Activated T-helper 1 cell treated with anti-CD3 and anti-CD28 coated beads, Interleukin-12 subunit alpha, Interleukin-12 subunit beta, Interleukin-2, Interleukin-4 antibody, amounts not matched to agents 30 ng/mL and 10 ng/mL and 1 ng/mL, durations not matched to agents 14 hours and 24 hours and 36 hours (primary cell): ENCODE results near the gene CHCHD10. TPM values are rescaled to one million over a fixed set of nuclear protein-coding genes. Genes with fewer than 3 reads are reported as not detected.

Source experiments
- DNase-seq: peaks from one replicate; pipeline ENCODE4 v3.0.0; 2021; ENCODE audit warnings: low spot score
- H3K27ac Mint-ChIP-seq: one replicate; pipeline ENCODE4 v1.8.0; 2021; ENCODE audit warnings: mild to moderate bottlenecking, mixed read lengths
- H3K27me3 Mint-ChIP-seq: one replicate; pipeline ENCODE4 v1.8.0; 2022; ENCODE audit warnings: mild to moderate bottlenecking, moderate library complexity, mixed read lengths; ENCODE audit not compliant: insufficient read depth
- H3K36me3 Mint-ChIP-seq: one replicate; pipeline ENCODE4 v1.8.0; 2021; ENCODE audit warnings: low read depth, mixed read lengths
- H3K4me1 Mint-ChIP-seq: one replicate; pipeline ENCODE4 v1.8.0; 2021; ENCODE audit warnings: low read depth, mixed read lengths
- H3K4me3 Mint-ChIP-seq: one replicate; pipeline ENCODE4 v1.8.0; 2021; ENCODE audit warnings: mild to moderate bottlenecking, moderate library complexity, mixed read lengths
- H3K9me3 Mint-ChIP-seq: one replicate; pipeline ENCODE4 v1.8.0; 2021; ENCODE audit warnings: mixed read lengths
- intact Hi-C: fragments of 100-400 bp; cut with micrococcal nuclease; formaldehyde crosslinking; loops from one replicate; pipeline ENCODE4 v1.15.1; 2024
- total RNA-seq: library from RNA; stranded (reverse); gene quantifications from 2 replicates; pipeline ENCODE4 v1.2.3, GENCODE V29; 2022

Gene CHCHD10
- total RNA-seq, 1 donor from 2014 or later: 96.4 TPM

- H3K27ac Mint-ChIP-seq: no peak overlapping the region
- H3K36me3 Mint-ChIP-seq: peaks cover 2% of the 10 kb centered on the region
- peaks cover 3% of the 10 kb centered on the region for H3K27me3 Mint-ChIP-seq
- H3K4me3 Mint-ChIP-seq: no peak overlapping the region
- peaks cover 17% of the 10 kb centered on the region for H3K4me1 Mint-ChIP-seq
- no peaks in the 10 kb centered on the region for H3K9me3 Mint-ChIP-seq
- no peak for DNase-seq
- intact Hi-C loops: no loop called here
Measured at GRCh38 chr22:23759566-23759965, 8.2 kb downstream of the CHCHD10 start.

- DNase-seq: no peak
- Mint-ChIP-seq H3K9me3 (no peaks in the 10 kb centered on the region), H3K4me1 (no peaks in the 10 kb centered on the region), H3K27ac (no peak overlapping the region), H3K36me3 (no peaks in the 10 kb centered on the region), H3K27me3 (peaks cover 5% of the 10 kb centered on the region), H3K4me3 (no peak overlapping the region)
- intact Hi-C loops: no loop called here
Measured at GRCh38 chr22:23756891-23757290, 10.9 kb downstream of the CHCHD10 start.

- no peak for DNase-seq
- intact Hi-C loops: no loop called here
- H3K9me3 Mint-ChIP-seq: no peaks in the 10 kb centered on the region
- no peak overlapping the region for H3K4me3 Mint-ChIP-seq
- peaks cover 5% of the 10 kb centered on the region for H3K27me3 Mint-ChIP-seq
- H3K36me3 Mint-ChIP-seq: no peaks in the 10 kb centered on the region
- H3K4me1 Mint-ChIP-seq: peaks cover under 1% of the 10 kb centered on the region
- no peak overlapping the region for H3K27ac Mint-ChIP-seq
Measured at GRCh38 chr22:23755711-23756110, 12.1 kb downstream of the CHCHD10 start.

- no peak for DNase-seq
- no peak overlapping the region for H3K27ac Mint-ChIP-seq
- no peak overlapping the region for H3K4me3 Mint-ChIP-seq
- no peaks in the 10 kb centered on the region for H3K9me3 Mint-ChIP-seq
- H3K36me3 Mint-ChIP-seq: peaks cover 2% of the 10 kb centered on the region
- H3K4me1 Mint-ChIP-seq: peaks cover 6% of the 10 kb centered on the region
- intact Hi-C loops: loop anchor here (5.0 kb wide), 1 partner anchor 32 kb away; the partner anchor contains the start of gene SMARCB1
- peaks cover 5% of the 10 kb centered on the region for H3K27me3 Mint-ChIP-seq
Measured at GRCh38 chr22:23754980-23755636, 12.7 kb downstream of the CHCHD10 start.

GRCh38 chr22:23754220-23754919 lies 13.4 kb downstream of the CHCHD10 start, which contains the start of gene VPREB3:
VPREB3 (minus strand) TSS chr22:23754425; CDS start chr22:23754363, 62 bp downstream.
- no peaks in the 10 kb centered on the region for H3K9me3 Mint-ChIP-seq
- DNase-seq: no peak
- peak within 1 kb of the TSS; percentile 22 for H3K4me3 Mint-ChIP-seq
- H3K4me1 Mint-ChIP-seq: peaks cover 12% of the 10 kb centered on the region
- no peak within 1 kb of the TSS for H3K27ac Mint-ChIP-seq
- intact Hi-C loops: loop anchor here (5.0 kb wide), 1 partner anchor 33 kb away; the partner anchor contains the start of gene SMARCB1
- peaks cover 2% of the 10 kb centered on the region for H3K36me3 Mint-ChIP-seq
- H3K27me3 Mint-ChIP-seq: peaks cover 8% of the 10 kb centered on the region

- no peak for DNase-seq
- peaks cover 8% of the 10 kb centered on the region for H3K27me3 Mint-ChIP-seq
- peaks cover 12% of the 10 kb centered on the region for H3K4me1 Mint-ChIP-seq
- H3K36me3 Mint-ChIP-seq: peaks cover 2% of the 10 kb centered on the region
- no peaks in the 10 kb centered on the region for H3K9me3 Mint-ChIP-seq
- intact Hi-C loops: loop anchor here (5.0 kb wide), 1 partner anchor 34 kb away; the partner anchor contains the start of gene SMARCB1
- no peak overlapping the region for H3K27ac Mint-ChIP-seq
- peak overlapping the region; percentile 22 for H3K4me3 Mint-ChIP-seq
Measured at GRCh38 chr22:23753385-23753784, 14.4 kb downstream of the CHCHD10 start.

- H3K4me3 Mint-ChIP-seq: peak overlapping the region; percentile 58
- H3K36me3 Mint-ChIP-seq: peaks cover 2% of the 10 kb centered on the region
- H3K27me3 Mint-ChIP-seq: peaks cover 8% of the 10 kb centered on the region
- no peaks in the 10 kb centered on the region for H3K9me3 Mint-ChIP-seq
- no peak for DNase-seq
- intact Hi-C loops: loop anchor here (5.0 kb wide), 1 partner anchor 35 kb away; the partner anchor contains the start of gene SMARCB1
- peaks cover 12% of the 10 kb centered on the region for H3K4me1 Mint-ChIP-seq
- H3K27ac Mint-ChIP-seq: no peak overlapping the region
Measured at GRCh38 chr22:23752750-23753149, 15.0 kb downstream of the CHCHD10 start.

GRCh38 chr22:23752090-23752691 lies 15.6 kb downstream of the CHCHD10 start:
- H3K4me3 Mint-ChIP-seq: peak overlapping the region; percentile 76
- H3K36me3 Mint-ChIP-seq: peaks cover 2% of the 10 kb centered on the region
- intact Hi-C loops: loop anchor here (5.0 kb wide), 1 partner anchor 35 kb away; the partner anchor contains the start of gene SMARCB1
- peaks cover 8% of the 10 kb centered on the region for H3K27me3 Mint-ChIP-seq
- H3K9me3 Mint-ChIP-seq: no peaks in the 10 kb centered on the region
- peak overlapping the region; percentile 55 for H3K27ac Mint-ChIP-seq
- DNase-seq: no peak
- peaks cover 12% of the 10 kb centered on the region for H3K4me1 Mint-ChIP-seq

- H3K36me3 Mint-ChIP-seq: peaks cover 2% of the 10 kb centered on the region
- H3K4me1 Mint-ChIP-seq: peaks cover 12% of the 10 kb centered on the region
- DNase-seq: no peak
- H3K4me3 Mint-ChIP-seq: peak overlapping the region; percentile 64
- H3K9me3 Mint-ChIP-seq: no peaks in the 10 kb centered on the region
- peaks cover 7% of the 10 kb centered on the region for H3K27me3 Mint-ChIP-seq
- intact Hi-C loops: loop anchor here (5.0 kb wide), 1 partner anchor 36 kb away; the partner anchor contains the start of gene SMARCB1
- H3K27ac Mint-ChIP-seq: no peak overlapping the region
Measured at GRCh38 chr22:23751441-23751996, 16.3 kb downstream of the CHCHD10 start.

- peaks cover 12% of the 10 kb centered on the region for H3K4me1 Mint-ChIP-seq
- peak; percentile 77 for DNase-seq
- H3K9me3 Mint-ChIP-seq: no peaks in the 10 kb centered on the region
- peak within 1 kb of the TSS; percentile 85 for H3K4me3 Mint-ChIP-seq
- peaks cover 3% of the 10 kb centered on the region for H3K36me3 Mint-ChIP-seq
- peak within 1 kb of the TSS; percentile 61 for H3K27ac Mint-ChIP-seq
- peaks cover 7% of the 10 kb centered on the region for H3K27me3 Mint-ChIP-seq
- intact Hi-C loops: loop anchor here (5.0 kb wide), 1 partner anchor 36 kb away; the partner anchor contains the start of gene SMARCB1
Measured at GRCh38 chr22:23750714-23751440, 16.9 kb downstream of the CHCHD10 start, which contains the start of gene ZNF70. ZNF70 (minus strand) TSS chr22:23751112; CDS start chr22:23745140, 5,972 bp downstream.

GRCh38 chr22:23750367-23750713 lies 17.4 kb downstream of the CHCHD10 start:
- peaks cover 5% of the 10 kb centered on the region for H3K36me3 Mint-ChIP-seq
- intact Hi-C loops: loop anchor here (5.0 kb wide), 1 partner anchor 37 kb away; the partner anchor contains the start of gene SMARCB1

GRCh38 chr22:23749841-23750301 lies 17.9 kb downstream of the CHCHD10 start:
- intact Hi-C loops: loop anchor here (5.0 kb wide), 1 partner anchor 37 kb away; the partner anchor contains the start of gene SMARCB1
- H3K27ac Mint-ChIP-seq: no peak overlapping the region

More at GRCh38 chr22:23750367-23750713, 17.4 kb downstream of the CHCHD10 start:
- Mint-ChIP-seq H3K27me3 (peaks cover 7% of the 10 kb centered on the region), H3K27ac (peak overlapping the region; percentile 61), H3K4me1 (peaks cover 12% of the 10 kb centered on the region), H3K4me3 (peak overlapping the region; percentile 85), H3K9me3 (no peaks in the 10 kb centered on the region)
- DNase-seq: no peak

More at GRCh38 chr22:23749841-23750301, 17.9 kb downstream of the CHCHD10 start:
- Mint-ChIP-seq H3K4me3 (peak overlapping the region; percentile 85), H3K36me3 (peaks cover 9% of the 10 kb centered on the region), H3K4me1 (peaks cover 12% of the 10 kb centered on the region), H3K27me3 (peaks cover 7% of the 10 kb centered on the region), H3K9me3 (peaks cover 3% of the 10 kb centered on the region)
- no peak for DNase-seq
